GM12873 (cell line): Measurements from ENCODE around the gene KNL1.

ENCODE experiments used
- CTCF ChIP-seq: IDR thresholded peaks from 2 replicates; pipeline ENCODE4 v1.5.1; 2012; ENCODE audit warnings: low read depth, mild to moderate bottlenecking, moderate library complexity, low read length, control low read depth; ENCODE audit not compliant: insufficient read depth; ENCODE audit errors: missing control alignments

The KNL1 gene

DNA sequence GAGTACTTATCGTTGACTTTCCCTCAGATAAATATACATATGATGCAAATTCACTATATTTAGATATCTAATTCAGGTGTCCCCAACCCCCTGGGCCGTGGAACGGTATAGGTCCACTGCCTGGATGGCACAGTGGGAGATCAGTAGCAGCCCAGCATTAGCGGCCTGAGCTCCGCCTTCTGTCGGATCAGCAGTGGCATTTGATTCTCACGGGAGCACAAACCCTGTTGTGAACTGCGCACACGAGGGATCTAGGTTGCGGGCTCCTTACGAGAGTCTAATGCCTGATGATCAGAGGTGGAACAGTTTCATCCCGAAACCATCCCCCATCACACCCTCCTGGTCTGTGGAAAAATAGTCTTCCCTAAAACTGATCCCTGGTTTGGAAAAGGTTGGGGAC lies 6.9 kb downstream of the KNL1 start:
- no peak for TF ChIP-seq CTCF

GRCh38 chr15:40603935-40604334 lies 9.9 kb downstream of the KNL1 start:
- TF ChIP-seq CTCF: no peak

- no peak for TF ChIP-seq CTCF
Measured at GRCh38 chr15:40613080-40613479, 19.0 kb downstream of the KNL1 start.

GRCh38 chr15:40618023-40618422 lies 24.0 kb downstream of the KNL1 start:
- TF ChIP-seq CTCF: no peak

- no peak for TF ChIP-seq CTCF
Measured at GRCh38 chr15:40618906-40619305, 24.9 kb downstream of the KNL1 start.

- TF ChIP-seq CTCF: no peak
Measured at GRCh38 chr15:40623361-40623760, 29.3 kb downstream of the KNL1 start.

- TF ChIP-seq CTCF: no peak
Measured at GRCh38 chr15:40630313-40630712, 36.3 kb downstream of the KNL1 start.
